Measurements from ENCODE around the gene CUL7. TPM values are rescaled to one million over a fixed set of nuclear protein-coding genes. Genes with fewer than 3 reads are reported as not detected.

The CUL7 gene
- total and polyA plus RNA-seq, 9 of the 15 experiments (the other 6 are each of a cell fraction or from before 2014, with no cell fraction given), result 0.44 to 20.1 (median 8.6) TPM

GRCh38 chr6:43021270-43022047 lies 32.2 kb downstream of the CUL7 start, which contains the start of gene RRP36 (continued):
- TF ChIP-seq TEAD4 (IDR thresholded peaks at IDR 0.05; ENCODE audit: low read length) (no peak), TEAD4 (CRISPR knock-in tag; IDR thresholded peaks at IDR 0.05; ENCODE audit: borderline replicate concordance) (no peak), ZNF395 (CRISPR knock-in tag; IDR thresholded peaks at IDR 0.05) (peak; percentile 93), ATF3 (IDR thresholded peaks at IDR 0.05) (no peak), ATF3 (CRISPR knock-in tag; conservative IDR thresholded peaks at IDR 0.05) (no peak), RNF219 (CRISPR knock-in tag; IDR thresholded peaks at IDR 0.05) (no peak), MXD1 (CRISPR knock-in tag; IDR thresholded peaks at IDR 0.05; ENCODE audit: borderline replicate concordance, poor library complexity, severe bottlenecking) (no peak), ETV6 (IDR thresholded peaks at IDR 0.05; ENCODE audit: borderline replicate concordance in 1 of 2, low read depth in 2 of 2, low read length in 1 of 2) (no peak), ETV6 (CRISPR knock-in tag; IDR thresholded peaks at IDR 0.05; ENCODE audit: borderline replicate concordance) (no peak), ZNF780A (CRISPR knock-in tag; IDR thresholded peaks at IDR 0.05) (0 out of 2 replicates have a peak, but pooled peaks have one; percentile 18), ZNF184 (CRISPR knock-in tag; IDR thresholded peaks at IDR 0.05) (no peak), MAZ (CRISPR knock-in tag; conservative IDR thresholded peaks at IDR 0.05 in 1 of 2, IDR thresholded peaks at IDR 0.05 in 1 of 2) (peak; percentile 37 to 38), MCM2 (IDR thresholded peaks at IDR 0.05; ENCODE audit: low read depth) (no peak), GTF2E2 (tag; IDR thresholded peaks at IDR 0.05) (peak; percentile 60; the same call in 1 of the 2 replicates), ZNF584 (CRISPR knock-in tag; IDR thresholded peaks at IDR 0.05; ENCODE audit: low read depth) (no peak), NR2C1 (IDR thresholded peaks at IDR 0.05) (no peak), NR2C1 (tag; IDR thresholded peaks at IDR 0.05) (peak; percentile 5; the same call in 1 of the 2 replicates), HDAC8 (tag; IDR thresholded peaks at IDR 0.05) (peak; percentile 39; the same call in 1 of the 2 replicates), HMGN3 (IDR thresholded peaks at IDR 0.05; ENCODE audit: borderline replicate concordance, extremely low read depth, insufficient read length, low read depth, low read length) (peak; percentile 83), PHF8 (IDR thresholded peaks at IDR 0.05; ENCODE audit: borderline replicate concordance, low read length) (peak; percentile 81; the same call in 1 of the 2 replicates), PKNOX1 (IDR thresholded peaks at IDR 0.05) (peak; percentile 67)
